Measurements from ENCODE around the gene PJVK.

PJVK gene

DNA sequence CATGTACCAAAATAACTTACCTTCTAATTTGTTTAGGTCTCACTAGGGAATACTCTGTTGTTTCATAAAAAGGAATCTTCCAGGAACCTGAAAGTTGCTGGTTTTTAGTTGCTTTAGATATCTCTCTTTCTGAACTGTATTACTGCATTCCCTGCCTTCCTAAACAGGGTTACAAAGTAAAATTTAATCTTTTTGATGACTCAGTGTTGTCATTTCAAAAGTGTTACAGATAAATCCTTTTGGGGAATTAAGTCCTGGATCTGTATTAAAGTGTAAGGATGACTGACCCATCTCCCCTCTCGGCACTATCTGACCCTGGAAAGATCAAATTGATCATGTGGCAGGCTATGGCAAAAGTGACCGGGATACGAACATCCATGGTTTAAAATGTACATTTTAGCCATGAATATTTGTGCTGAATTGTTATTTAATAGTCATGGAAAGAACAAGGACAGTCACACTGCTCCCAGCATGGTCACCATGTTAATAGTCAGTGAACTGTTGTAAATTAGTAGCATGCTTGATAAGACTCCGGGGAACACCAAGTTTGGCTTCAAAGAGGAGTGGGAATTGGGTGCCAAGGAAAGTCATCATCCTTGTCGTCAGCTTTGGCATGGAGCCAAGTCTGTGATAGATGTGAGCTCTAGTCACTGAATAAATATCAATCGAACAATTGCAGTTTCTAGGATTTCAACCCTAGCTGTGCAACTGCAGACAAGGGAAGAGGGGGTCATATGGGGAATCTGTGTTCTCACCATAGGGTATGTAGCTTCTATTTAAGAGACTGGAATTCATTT is 33.3 kb downstream of the PJVK start:
- peak; percentile 29 for DNase-seq

DNA sequence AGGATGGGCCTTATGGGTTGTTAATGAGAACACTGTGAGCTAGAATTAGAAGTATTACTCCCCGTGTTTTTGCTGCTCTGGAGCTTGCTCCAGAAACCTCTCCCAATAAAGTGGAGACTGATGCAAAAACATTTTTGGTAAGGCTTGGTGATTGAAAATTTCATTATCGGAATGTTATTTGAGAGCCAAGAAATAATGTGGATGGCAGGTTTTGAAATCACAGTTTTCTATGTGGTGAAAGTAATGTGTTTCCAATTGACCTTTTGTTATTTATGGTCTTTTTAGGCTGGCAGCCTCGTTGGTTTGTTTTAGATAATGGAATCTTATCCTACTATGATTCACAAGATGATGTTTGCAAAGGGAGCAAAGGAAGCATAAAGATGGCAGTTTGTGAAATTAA is 34.2 kb downstream of the PJVK start:
- no peak for DNase-seq

DNA sequence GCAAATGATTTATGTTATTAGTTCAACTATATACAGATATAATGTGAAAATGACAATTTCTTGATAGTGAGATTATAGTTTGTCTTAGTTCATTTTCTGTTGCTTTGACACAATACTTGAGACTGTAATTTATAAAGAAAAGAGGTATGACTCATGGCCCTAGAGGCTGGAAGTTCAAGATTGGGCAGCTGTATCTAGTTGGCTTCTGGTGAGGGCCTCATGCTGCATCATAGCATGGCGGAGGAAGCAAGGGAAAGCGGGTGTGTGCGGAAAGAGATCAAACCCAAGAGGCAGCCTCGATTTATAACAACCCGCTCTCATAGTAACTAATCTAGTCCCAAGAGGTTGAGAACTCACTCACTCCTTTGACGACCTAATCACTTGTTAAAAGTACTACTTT is 40.4 kb downstream of the PJVK start:
- DNase-seq: no peak

DNA sequence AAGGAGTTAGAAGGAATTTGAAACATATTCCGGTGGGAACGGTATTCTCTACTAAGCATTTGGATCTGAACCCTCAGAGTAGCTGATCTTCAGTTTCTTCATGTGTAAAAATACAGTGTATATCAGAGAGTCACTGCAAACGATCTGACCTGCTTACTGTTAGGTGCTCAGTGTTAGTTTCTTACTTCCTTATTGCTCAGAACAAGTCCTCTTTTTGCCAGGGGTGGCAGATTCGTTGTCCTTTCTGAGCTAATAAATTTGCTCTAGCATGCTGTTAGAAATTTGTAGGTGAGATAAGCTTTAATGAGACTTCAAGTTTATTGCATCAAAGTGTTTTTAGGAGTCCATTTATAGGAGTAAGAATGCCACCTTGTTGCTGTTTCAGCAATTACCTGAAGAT is 44.9 kb downstream of the PJVK start:
- no peak for DNase-seq

- DNase-seq: no peak
Observed at GRCh38 chr2:178498137-178498536, 47.0 kb downstream of the PJVK start.

DNA sequence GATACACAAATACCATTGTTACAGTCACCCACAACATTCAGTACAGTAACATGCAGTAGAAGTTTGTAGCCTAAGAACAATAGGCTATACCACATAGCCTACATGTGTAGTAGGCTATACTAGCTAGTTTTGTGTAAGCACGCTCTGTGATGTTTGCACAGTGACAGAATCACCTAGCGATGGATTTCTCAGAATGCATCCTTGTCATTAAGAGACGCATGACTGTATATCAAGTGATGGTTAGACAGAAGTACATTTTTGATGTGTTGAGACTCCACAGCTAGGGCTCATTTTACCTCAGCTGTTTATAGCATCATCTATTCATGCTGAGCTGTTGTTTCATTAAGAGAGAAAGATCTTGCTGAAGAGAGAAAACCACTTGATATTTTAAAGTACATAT is 48.5 kb downstream of the PJVK start:
- no peak for DNase-seq

DNA sequence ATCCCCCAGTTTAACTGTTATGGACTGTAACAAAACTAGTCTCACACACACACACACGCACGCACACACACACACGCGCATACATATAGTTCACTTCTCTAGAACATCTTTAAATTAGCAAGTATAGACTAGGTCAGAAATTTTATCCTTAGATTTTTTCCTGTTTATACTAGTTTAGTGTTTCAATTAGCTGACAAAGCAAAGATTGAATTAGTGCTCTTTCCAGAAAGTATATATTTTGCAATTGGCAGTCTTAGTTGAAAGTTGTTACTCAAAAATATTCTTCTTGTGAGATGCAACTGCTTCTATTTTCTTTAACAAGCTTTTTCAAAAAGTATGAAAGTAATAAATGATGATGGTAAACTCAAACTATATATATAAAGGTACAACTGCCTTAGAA is 51.6 kb downstream of the PJVK start:
- DNase-seq: no peak

- DNase-seq: no peak
Observed at GRCh38 chr2:178506101-178506500, 54.9 kb downstream of the PJVK start.

DNA sequence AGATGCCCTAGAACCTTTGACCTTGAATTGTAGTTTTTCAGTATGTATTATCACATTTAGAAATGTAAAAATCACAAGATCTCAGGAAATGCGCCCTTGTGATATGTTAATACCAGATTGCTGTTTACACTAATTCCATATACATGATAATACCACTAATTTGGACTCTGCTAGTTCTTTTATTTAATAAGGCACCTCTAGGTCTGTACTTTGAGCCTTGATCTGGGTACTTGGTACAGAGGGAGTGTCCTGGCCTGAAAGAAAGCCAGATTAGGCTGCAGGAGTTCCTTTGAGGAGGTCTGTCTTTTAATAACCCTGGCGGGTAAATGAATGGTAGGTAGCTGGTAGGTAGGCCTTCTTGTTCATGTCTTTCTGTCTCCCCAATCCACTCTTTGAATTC is 55.3 kb downstream of the PJVK start:
- DNase-seq: no peak

DNA sequence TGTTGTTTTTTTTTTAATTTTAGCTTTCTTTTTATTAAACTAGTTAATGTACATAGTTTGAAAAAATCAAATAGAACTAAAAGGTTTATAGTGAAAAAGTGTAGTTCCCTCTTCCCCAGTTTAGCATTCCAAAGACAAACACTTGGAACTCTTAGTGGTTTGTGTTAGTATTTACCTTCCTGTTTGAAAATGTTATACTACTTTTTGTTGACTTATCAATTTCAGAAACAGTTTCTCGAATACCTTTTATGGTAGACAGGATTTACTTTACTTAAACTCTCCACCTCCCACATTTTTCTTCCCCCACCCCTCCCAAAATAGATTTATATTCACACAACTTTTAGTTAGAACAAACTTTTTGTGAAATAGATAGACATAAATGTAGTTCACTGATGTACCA is 55.8 kb downstream of the PJVK start:
- DNase-seq: no peak

- DNase-seq: no peak
Observed at GRCh38 chr2:178508646-178509045, 57.5 kb downstream of the PJVK start.

DNA sequence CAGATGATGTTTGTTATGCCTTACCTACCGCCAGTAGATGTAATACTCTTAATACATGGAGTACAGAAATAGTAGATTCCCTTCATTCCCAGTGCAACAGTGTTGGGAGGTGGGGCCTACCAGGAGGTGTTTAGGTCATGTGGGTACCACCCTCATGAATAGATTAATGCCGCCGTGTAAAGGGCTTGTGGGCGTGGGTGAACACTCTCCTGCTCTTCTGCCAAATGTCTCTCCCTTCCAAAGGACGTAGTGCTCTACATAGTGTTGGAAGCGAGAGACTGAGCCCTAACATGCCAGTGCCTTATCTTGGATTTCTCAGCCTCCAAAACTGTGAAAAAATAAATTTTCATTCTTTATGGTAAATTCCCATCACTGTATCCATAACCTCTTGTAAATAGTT is 59.2 kb downstream of the PJVK start:
- no peak for DNase-seq
